Pons (tissue), 1 donor: ENCODE measurements around the gene PDE4B.

Source experiments
- DNase-seq: peaks from one replicate; pipeline ENCODE4 v3.0.0-alpha.2; 2016; ENCODE audit warnings: low spot score

The PDE4B gene

GRCh38 chr1:66262208-66262963 is 469.7 kb downstream of the PDE4B start:
- DNase-seq, result no peak

DNA sequence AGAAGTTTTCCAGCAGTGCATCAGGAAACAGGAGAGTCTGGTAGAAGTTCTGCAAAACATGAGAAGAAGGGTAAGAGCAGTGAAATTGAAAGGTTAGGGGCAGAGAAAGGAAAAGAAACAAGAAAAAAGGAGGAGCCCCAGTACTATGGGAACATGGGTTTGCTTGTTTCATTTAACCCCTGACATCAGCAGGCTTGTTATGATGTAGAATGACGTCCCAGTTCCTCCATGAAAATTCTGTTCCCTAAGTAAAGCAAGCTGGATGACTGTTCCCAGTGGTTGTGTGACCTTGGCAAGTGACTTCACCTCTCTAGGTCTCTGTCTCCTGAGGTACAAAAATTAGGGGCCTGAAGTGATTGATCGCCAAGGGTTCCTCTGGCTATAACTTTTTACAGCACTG is 472.6 kb downstream of the PDE4B start:
- no peak for DNase-seq

GRCh38 chr1:66265796-66266195 is 473.1 kb downstream of the PDE4B start:
- no peak for DNase-seq

DNA sequence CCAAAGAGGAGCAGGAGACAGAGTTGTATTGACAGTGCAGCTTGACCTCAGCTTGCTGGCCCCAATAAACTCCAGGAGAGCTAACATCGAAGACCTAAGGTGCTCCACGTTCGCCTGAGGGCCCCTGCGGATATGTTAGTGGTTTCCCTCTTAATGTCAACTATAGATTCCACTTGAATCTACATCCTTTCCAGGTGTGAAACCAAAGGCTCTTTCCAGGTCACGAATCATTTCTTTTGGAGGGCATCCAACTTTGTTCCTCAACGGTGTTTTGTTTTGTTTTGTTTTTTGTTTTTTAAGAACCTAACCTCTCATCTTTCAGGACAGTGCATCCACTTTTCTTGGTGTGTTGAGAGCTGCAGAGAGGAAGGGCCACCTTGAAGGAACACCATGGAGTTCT is 473.7 kb downstream of the PDE4B start:
- DNase-seq, result no peak

DNA sequence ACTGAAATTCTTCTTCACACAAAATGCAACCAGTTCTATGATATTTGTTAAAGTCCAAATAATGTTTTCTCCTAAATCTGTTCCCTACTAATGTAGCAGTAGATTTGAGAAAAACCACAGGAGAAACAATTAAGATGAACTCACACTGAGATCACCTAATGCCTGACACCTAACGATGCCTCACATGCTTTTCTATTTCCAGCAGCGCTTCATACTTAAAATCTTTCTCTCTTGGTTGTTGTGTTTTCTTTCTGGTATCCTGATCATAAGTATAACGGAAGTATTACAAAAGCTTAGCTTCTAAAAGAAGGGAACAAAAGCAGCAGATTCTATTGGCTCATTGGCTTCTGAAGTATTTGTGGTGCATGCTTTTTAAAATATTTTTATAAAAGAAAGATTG is 474.1 kb downstream of the PDE4B start:
- no peak for DNase-seq

GRCh38 chr1:66267201-66267940 is 474.7 kb downstream of the PDE4B start:
- DNase-seq, result no peak

- no peak for DNase-seq
These were observed 476.5 kb downstream of the PDE4B start for GRCh38 chr1:66269222-66269621.

GRCh38 chr1:66270119-66270812 is 477.6 kb downstream of the PDE4B start:
- DNase-seq, result peak; percentile 66

DNA sequence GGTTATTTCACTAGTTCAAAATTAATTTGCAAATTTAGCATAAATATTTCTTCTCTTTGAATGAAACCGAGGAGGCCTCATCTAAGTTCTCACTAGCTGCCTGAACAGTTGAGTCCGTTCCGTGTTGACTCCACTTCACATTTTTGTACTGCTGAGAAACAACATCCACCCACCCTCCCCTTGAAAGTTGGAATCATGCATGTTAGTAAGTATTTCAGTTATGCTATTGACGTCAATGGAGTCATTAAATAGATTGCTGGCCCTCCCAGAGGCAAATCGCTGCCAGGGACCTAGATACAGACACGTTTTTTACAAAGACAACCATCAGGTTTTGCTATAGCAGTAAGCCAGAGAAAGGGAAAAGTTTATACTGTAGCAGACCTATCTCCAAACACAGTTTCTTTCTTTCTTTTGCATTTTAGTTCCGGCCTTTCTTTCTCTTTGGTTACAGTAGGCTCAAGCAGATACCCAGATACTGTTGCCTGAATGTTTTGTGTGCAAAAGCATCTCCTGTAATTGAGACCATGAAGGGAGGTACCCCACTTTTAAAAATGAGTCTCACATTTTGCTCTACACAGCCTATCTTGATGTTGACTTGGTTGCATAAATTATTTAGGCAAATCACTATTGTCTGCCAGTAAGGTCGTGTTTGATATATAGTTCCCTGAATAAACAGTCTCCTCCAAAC is 478.7 kb downstream of the PDE4B start:
- peak; percentile 64 for DNase-seq

DNA sequence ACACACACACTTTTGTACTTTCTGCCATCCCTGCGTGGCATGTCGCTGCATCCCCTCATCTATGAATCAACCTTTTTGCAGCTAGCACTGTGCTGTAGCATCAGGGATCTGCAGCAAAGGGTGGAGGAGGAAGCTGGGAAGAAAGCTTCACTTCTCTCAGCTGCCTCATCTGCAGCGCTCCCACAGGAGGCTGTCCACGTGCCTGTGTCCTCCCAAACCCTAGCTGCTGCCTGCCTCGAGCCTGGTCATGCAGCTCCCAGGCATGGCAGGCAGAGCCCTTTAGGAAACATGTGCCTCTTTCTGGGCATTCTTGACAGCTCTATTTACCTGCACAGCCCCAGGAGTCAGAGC is 479.2 kb downstream of the PDE4B start:
- DNase-seq, result peak; percentile 69

- no peak for DNase-seq
These were observed 481.0 kb downstream of the PDE4B start for GRCh38 chr1:66273656-66274055.

DNA sequence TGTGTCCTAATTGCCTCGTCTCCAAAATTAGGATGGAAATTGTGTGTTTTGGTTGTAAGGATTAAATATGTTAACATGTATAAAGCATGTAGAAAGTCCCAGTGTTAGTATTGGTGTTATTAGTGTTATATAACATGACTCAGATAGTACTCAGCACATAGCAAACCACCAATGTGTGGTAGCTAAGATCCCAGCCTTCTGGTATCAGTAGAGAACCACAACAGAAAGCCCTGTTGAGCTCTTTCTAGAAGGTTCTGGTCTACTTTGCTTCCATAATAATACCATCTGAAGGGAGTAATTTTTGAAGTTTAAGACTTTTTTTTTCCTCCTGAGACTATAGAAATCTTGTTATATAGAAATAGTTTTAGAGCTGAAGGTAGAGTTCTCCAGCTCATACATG is 481.9 kb downstream of the PDE4B start:
- DNase-seq, result no peak

- no peak for DNase-seq
These were observed 482.4 kb downstream of the PDE4B start for GRCh38 chr1:66275083-66275482.

DNA sequence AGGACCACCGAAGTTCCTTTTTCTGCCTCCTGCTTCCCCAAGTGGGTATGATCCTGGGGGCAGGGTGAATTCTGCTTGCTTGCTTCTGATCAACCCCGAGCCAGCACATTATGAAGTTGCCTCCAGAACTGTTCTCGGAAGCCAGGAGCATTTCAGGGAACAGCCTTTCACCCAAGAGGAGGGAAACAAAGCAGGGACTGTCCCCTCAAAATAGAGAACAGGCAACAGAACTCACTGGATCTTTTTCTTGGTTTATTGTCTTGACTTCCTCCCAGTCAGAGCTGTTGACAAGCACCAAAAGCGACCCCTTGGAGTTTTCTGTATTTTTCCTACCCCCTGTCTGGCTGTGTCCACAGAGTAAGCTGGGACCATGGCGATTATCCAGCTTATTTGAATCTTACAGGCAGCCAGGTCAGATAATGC is 482.9 kb downstream of the PDE4B start:
- DNase-seq, result peak; percentile 88

DNA sequence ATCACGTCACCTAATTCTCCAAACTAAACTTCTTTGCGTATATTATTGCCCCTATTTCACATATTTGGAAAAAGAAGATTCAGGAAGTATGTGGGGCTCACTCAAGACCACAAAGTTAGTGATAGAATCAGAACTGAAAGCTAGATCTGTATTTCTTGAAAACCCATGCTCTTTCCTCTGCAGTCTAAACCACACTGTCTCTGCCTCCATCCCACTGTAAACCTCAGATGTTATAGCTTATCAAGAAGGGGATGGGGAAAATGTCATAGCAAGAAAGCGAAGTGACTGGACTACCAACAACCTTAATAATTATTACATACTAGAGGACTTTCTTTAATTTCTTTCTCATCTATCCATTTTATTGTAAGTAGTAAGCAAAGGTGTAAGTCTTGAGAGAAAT is 483.5 kb downstream of the PDE4B start:
- no peak for DNase-seq

- DNase-seq, result peak; percentile 98
These were observed 485.7 kb downstream of the PDE4B start for GRCh38 chr1:66278260-66279021.

DNA sequence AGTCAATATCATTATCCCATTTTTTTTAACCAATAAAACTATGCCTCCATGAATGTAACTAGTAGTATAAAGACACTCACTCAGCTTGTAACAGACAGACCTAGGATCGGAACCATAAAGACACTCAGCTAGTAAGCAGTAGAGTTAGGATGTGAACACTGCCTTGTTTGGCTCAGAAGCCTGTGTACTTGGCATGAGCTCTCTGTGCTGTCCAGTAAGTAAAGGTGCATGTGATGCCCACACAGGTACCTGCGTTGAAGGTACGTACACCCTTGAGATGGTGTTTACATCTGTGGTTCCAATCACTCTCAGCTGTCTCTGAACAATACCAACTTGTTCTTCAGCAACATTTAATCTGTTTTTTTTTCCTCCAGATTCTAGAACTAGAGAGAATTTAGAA is 489.1 kb downstream of the PDE4B start:
- DNase-seq, result no peak

DNA sequence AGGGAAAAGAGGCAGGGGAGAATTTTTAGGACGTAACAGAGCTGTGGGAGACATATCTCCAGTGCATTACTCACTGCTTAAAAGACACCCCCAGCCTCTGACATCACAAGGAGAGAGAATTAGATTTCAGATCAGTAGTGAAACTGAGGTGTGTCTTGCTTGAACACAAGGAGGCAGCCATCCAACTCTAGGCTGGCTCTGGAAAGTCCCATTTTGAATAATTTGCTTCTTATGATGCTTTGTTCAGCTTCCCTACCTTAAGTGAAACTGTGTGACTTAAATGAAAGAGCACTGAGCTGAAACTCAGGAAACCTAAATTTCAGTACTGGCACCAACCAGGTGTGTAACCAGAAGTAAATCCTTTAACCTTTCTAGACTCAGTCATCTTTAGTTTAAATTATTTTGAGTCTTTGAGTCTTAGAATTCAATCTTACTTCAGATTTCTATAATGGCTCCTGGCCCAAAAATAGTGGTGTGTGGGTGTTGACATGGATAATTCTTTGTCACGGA is 489.7 kb downstream of the PDE4B start:
- DNase-seq, result no peak

DNA sequence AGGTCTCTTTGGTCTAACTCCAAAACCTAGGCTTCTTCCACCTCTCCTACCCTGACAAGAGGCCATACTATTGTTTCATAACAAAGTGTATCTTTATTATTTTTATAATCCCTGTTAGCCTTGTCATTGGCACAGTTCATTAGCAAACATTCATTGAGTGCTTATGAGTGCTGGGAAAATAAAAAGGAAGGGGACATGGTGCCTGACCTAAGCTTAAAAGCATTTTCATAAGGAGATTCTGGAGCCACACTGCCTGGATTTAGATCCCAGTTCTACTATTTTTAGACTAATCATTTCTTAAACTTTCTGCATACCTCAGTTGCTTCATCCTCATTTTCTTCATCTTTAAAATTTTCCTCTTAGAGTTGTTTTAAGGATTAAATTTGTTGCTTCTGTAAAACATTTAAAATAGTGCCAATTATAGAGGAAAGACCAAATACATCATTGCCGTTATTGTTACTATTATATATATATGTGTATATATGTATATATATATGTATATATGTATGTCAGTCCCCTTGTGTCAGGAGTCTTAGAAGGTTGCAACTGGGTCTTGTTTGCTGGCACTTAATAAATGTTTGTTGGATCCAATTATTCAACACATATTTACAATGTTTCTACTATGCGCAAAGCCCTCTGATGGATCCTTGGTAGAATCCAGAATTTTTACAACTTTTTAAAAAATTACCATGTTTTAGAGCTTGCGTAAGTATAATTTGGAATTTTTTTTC is 490.4 kb downstream of the PDE4B start:
- no peak for DNase-seq

- DNase-seq, result no peak
These were observed 490.9 kb downstream of the PDE4B start for GRCh38 chr1:66283622-66284041.

DNA sequence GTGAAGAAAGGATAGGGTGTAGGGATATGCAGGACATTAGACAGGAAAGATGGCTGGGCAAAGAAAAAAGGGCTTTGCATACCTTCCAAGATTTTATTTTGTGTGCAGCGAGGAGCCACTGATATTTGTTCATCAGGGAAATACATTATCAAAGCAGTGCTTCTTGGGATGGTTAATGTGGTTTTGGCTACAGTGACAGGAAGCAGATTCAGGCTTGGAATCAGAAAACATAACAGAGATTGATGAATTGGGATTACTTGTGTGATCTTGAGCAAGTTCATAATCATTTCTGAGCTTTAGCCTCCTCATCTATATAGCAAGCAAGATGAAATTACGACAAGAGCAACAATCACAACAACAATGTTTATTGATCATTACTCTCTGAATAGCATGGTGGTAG is 492.1 kb downstream of the PDE4B start:
- DNase-seq, result no peak
